ENCODE data around the gene PARL. TPM values are rescaled to one million over a fixed set of nuclear protein-coding genes. Genes with fewer than 3 reads are reported as not detected.

PARL gene
- total RNA-seq, 6 experiments from 2014 or later = 64.7 to 82.5 (median 81.4) TPM

DNA sequence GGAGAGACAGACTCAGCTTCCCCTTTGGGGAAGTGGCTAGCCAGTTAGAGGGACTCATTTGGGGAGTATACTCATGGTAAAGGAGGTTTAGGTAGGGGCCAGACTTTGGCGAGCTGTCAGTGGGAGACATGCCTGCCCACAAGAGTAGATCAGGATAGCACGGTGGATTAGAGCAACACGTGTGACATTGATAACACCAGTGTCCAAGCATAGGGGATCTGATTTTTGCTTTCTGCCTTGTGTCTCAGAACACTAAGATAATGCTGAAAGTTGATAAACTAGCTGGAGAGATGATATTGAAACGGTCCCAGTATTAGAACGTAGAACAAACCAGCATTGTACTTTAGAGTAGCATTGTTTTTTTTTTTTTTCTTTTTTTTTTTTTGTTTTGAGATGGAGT lies 85.2 kb downstream of the PARL start:
- Mint-ChIP-seq H3K9me3 (no peaks in the 10 kb centered on the region), H3K27me3 (ENCODE audit: insufficient read depth) (no peaks in the 10 kb centered on the region; the same call in 1 of the 2 replicates), H3K27ac (no peak overlapping the region; the same call in 1 of the 2 replicates), H3K4me3 (no peak overlapping the region), H3K36me3 (ENCODE audit: low read depth) (peaks cover 39% of the 10 kb centered on the region), H3K4me1 (ENCODE audit: low read depth) (no peaks in the 10 kb centered on the region)
- no peak for DNase-seq
- TF ChIP-seq, protein P1, sequence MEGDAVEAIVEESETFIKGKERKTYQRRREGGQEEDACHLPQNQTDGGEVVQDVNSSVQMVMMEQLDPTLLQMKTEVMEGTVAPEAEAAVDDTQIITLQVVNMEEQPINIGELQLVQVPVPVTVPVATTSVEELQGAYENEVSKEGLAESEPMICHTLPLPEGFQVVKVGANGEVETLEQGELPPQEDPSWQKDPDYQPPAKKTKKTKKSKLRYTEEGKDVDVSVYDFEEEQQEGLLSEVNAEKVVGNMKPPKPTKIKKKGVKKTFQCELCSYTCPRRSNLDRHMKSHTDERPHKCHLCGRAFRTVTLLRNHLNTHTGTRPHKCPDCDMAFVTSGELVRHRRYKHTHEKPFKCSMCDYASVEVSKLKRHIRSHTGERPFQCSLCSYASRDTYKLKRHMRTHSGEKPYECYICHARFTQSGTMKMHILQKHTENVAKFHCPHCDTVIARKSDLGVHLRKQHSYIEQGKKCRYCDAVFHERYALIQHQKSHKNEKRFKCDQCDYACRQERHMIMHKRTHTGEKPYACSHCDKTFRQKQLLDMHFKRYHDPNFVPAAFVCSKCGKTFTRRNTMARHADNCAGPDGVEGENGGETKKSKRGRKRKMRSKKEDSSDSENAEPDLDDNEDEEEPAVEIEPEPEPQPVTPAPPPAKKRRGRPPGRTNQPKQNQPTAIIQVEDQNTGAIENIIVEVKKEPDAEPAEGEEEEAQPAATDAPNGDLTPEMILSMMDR (IDR thresholded peaks at IDR 0.05) = no peak

DNA sequence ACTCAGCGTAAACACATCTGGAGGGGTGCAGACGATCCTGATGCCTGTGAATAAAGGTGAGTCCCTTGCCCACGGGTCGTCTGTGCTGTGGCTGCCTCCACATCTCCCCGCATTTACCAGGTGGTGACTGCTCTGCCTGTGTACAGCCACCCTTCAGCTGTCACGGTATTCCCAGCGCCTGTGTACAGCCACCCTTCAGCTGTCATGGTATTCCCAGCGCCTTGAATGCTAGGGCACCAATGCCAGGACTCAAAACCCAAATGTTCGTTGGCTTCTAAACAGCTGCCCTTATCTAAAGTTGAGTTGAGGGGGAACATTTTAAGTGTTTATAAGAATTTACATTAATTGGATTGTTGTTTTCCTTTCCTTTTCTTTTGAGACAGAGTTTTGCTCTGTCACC lies 86.7 kb downstream of the PARL start:
- TF ChIP-seq, protein P1 (IDR thresholded peaks at IDR 0.05) = no peak
- no peak overlapping the region for H3K27ac Mint-ChIP-seq
- DNase-seq = no peak
- H3K27me3 Mint-ChIP-seq (ENCODE audit: insufficient read depth) = no peaks in the 10 kb centered on the region
- no peaks in the 10 kb centered on the region; the same call in 1 of the 2 replicates for H3K4me1 Mint-ChIP-seq (ENCODE audit: low read depth)
- peaks cover 44% of the 10 kb centered on the region for H3K36me3 Mint-ChIP-seq (ENCODE audit: low read depth)
- H3K4me3 Mint-ChIP-seq = no peak overlapping the region
- H3K9me3 Mint-ChIP-seq = no peaks in the 10 kb centered on the region

DNA sequence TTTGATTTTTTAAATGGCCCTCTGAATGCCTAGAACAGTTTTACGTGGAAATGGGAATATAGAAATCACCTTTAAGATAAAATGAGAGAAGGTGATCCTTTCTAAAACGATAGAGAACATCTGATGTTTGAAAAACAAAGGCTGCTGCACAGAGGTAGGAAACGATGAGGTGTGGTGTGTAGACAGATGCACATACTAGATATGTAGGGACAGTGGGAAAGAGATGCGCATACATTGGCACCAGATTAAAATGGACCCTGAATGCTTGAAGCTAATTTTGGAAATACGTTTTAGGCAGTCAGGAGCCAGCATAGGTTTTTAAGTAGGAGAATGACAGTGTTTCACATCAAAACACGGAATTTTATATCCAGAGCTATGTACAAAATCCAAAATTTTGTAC lies 88.3 kb downstream of the PARL start:
- no peaks in the 10 kb centered on the region for H3K27me3 Mint-ChIP-seq (ENCODE audit: insufficient read depth)
- no peak overlapping the region for H3K27ac Mint-ChIP-seq

DNA sequence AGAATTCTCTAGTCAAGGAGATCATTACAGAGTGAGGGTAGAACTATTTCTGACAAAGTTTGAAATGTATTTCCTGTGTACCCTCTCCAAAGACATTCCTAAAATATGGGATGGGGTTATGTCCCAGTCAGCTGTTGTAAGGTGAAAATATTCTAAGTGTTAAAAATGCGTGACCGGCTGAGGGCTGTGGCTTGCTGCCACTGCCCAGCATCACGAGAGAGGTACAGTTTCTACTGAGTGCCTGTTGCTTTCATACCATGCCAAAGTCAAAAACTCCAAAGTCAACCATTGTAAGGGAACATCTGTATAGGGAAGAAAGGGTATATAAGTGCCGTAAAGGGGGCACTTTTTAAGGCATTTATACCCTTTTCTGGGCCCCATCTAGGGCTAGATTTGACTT lies 90.2 kb downstream of the PARL start:
- TF ChIP-seq, protein P1 (IDR thresholded peaks at IDR 0.05) = no peak
- Mint-ChIP-seq H3K9me3 (no peaks in the 10 kb centered on the region), H3K27ac (no peak overlapping the region), H3K36me3 (ENCODE audit: low read depth) (peaks cover 46% of the 10 kb centered on the region), H3K27me3 (ENCODE audit: insufficient read depth) (no peaks in the 10 kb centered on the region), H3K4me3 (no peak overlapping the region), H3K4me1 (ENCODE audit: low read depth) (peaks cover 11% of the 10 kb centered on the region)
- DNase-seq = no peak

More for the DNA sequence above, 88.3 kb downstream of the PARL start:
- DNase-seq = no peak
- Mint-ChIP-seq H3K36me3 (ENCODE audit: low read depth) (peaks cover 50% of the 10 kb centered on the region), H3K9me3 (no peaks in the 10 kb centered on the region), H3K4me3 (no peak overlapping the region), H3K4me1 (ENCODE audit: low read depth) (no peaks in the 10 kb centered on the region; the same call in 1 of the 2 replicates)
- TF ChIP-seq, protein P1 (IDR thresholded peaks at IDR 0.05) = no peak

DNA sequence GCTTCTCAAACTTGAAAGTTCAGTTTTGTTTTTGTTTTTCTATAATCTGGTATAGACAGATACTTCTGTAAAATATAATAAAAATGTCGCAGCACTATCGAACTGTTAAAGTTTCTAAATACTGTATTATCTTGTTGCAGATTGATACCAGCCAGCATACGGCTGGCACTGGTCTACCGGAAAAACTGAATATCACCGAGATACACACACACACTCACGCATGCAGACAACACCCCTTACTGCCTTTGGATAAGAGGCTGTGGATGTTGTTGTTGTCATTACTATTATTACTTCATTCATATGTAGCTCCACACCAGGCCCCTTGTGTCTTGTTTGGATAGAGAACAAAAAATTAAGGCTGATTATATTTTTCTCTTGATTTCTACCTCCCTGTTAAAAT lies 91.7 kb downstream of the PARL start:
- no peaks in the 10 kb centered on the region for H3K27me3 Mint-ChIP-seq (ENCODE audit: insufficient read depth)
- DNase-seq = no peak
- H3K9me3 Mint-ChIP-seq = no peaks in the 10 kb centered on the region
- no peak overlapping the region for H3K4me3 Mint-ChIP-seq
- TF ChIP-seq, protein P1 (IDR thresholded peaks at IDR 0.05) = no peak
- peaks cover 36% of the 10 kb centered on the region for H3K36me3 Mint-ChIP-seq (ENCODE audit: low read depth)
- no peak overlapping the region for H3K27ac Mint-ChIP-seq
- peaks cover 11% of the 10 kb centered on the region for H3K4me1 Mint-ChIP-seq (ENCODE audit: low read depth)

DNA sequence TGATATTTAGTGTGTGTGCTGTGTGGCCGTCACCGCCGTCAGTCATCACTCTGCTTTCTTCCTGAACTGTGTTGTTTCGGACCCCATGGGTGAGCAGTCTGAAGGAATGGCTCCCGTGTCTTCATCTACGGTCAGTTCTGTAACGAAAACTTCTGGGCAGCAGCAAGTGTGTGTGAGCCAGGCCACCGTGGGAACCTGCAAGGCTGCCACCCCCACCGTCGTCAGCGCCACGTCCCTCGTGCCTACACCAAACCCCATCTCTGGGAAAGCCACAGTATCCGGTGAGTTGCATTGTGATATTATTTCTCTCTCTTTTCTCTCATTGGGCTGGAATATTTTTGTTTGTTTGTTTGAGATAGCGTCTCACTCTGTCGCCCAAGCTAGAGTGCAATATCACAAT lies 94.0 kb downstream of the PARL start:
- peaks cover 11% of the 10 kb centered on the region for H3K4me1 Mint-ChIP-seq (ENCODE audit: low read depth)

More for the DNA sequence above, 94.0 kb downstream of the PARL start:
- TF ChIP-seq, protein P1 (IDR thresholded peaks at IDR 0.05) = no peak
- Mint-ChIP-seq H3K9me3 (no peaks in the 10 kb centered on the region), H3K27ac (no peak overlapping the region), H3K27me3 (ENCODE audit: insufficient read depth) (no peaks in the 10 kb centered on the region; the same call in 1 of the 2 replicates), H3K4me3 (no peak overlapping the region), H3K36me3 (ENCODE audit: low read depth) (peaks cover 42% of the 10 kb centered on the region)
- DNase-seq = no peak
